Lung microvascular endothelial cell (primary cell): Measurements from ENCODE around the gene NUP188. TPM values are rescaled to one million over a fixed set of nuclear protein-coding genes. Genes with fewer than 3 reads are reported as not detected.

ENCODE experiments used
- total RNA-seq: library from RNA; depleted of rRNA; stranded (reverse); fragments of >200 nt; gene quantifications from 2 replicates; pipeline ENCODE4 v1.2.1, GENCODE V29; 2014

NUP188 gene
- total RNA-seq, 1 donor from 2014 or later: 40.1 TPM

Other genes starting within 250 kb of the NUP188 start
- gene PKN3, start 245.2 kb upstream of the NUP188 start, total RNA-seq: 8.1 and 8.9 TPM in 2 replicates
- gene ZDHHC12, start 223.6 kb upstream of the NUP188 start, total RNA-seq: 43.4 and 44.6 TPM in 2 replicates
- gene ZER1, start 175.8 kb upstream of the NUP188 start, total RNA-seq: 11.1 and 12.7 TPM in 2 replicates
- gene TBC1D13, start 160.4 kb upstream of the NUP188 start, total RNA-seq: 8.9 and 13.1 TPM in 2 replicates
- gene ENDOG, start 129.2 kb upstream of the NUP188 start, total RNA-seq: 21.6 and 29.6 TPM in 2 replicates
- 10.9 and 24.4 TPM in 2 replicates for gene SPOUT1, start 117.9 kb upstream of the NUP188 start, total RNA-seq
- 3.5 and 5.6 TPM in 2 replicates for gene KYAT1, start 65.7 kb upstream of the NUP188 start, total RNA-seq
- 62.1 and 101 TPM in 2 replicates for gene LRRC8A, start 65.6 kb upstream of the NUP188 start, total RNA-seq
- 0.20 and 0.22 TPM in 2 replicates for gene PHYHD1, start 26.7 kb upstream of the NUP188 start, total RNA-seq
- gene DOLK, start 96 bp upstream of the NUP188 start, total RNA-seq: 22.0 and 40.9 TPM in 2 replicates
- gene SH3GLB2, start 80.6 kb downstream of the NUP188 start, total RNA-seq: 20.0 and 28.6 TPM in 2 replicates
- 13.5 and 16.9 TPM in 2 replicates for gene MIGA2, start 88.9 kb downstream of the NUP188 start, total RNA-seq
- 7.2 and 8.3 TPM in 2 replicates for gene DOLPP1, start 133.4 kb downstream of the NUP188 start, total RNA-seq
- 24.2 and 25.6 TPM in 2 replicates for gene CRAT, start 163.1 kb downstream of the NUP188 start, total RNA-seq
- gene PTPA, start 163.7 kb downstream of the NUP188 start, total RNA-seq: 86.1 and 94.8 TPM in 2 replicates
- 13.1 and 20.4 TPM in 2 replicates for gene IER5L, start 230.6 kb downstream of the NUP188 start, total RNA-seq